GM21381 (cell line): ENCODE measurements around the gene DMD.
"Not testable (repeated sequence)": the region's sequence is repeated elsewhere in the genome, so short reads cannot be mapped to it uniquely, and the experiment has no call there.

Experiments
- ATAC-seq: cut with Tn5 transposase; IDR thresholded peaks from one replicate; pipeline ENCODE4 v1.9.1; 2021; ENCODE audit warnings: mild to moderate bottlenecking, moderate library complexity; ENCODE audit not compliant: unreplicated experiment

DMD gene

GRCh38 chrX:32087663-32088062 lies 1123.7 kb downstream of the DMD start:
- ATAC-seq: no peak

GRCh38 chrX:32084757-32085156 lies 1126.6 kb downstream of the DMD start:
- ATAC-seq: no peak

GRCh38 chrX:32048285-32048684 lies 1163.1 kb downstream of the DMD start:
- ATAC-seq: no peak

GRCh38 chrX:32045149-32045548 lies 1166.2 kb downstream of the DMD start:
- ATAC-seq: no peak

GRCh38 chrX:32041181-32041580 lies 1170.2 kb downstream of the DMD start:
- ATAC-seq: no peak

GRCh38 chrX:32026772-32027171 lies 1184.6 kb downstream of the DMD start:
- ATAC-seq: no peak

- ATAC-seq: no peak
These were observed 1187.3 kb downstream of the DMD start for GRCh38 chrX:32024072-32024471.

- no peak for ATAC-seq
These were observed 1195.2 kb downstream of the DMD start for GRCh38 chrX:32016195-32016594.

GRCh38 chrX:32010948-32011347 lies 1200.4 kb downstream of the DMD start:
- ATAC-seq: no peak

- ATAC-seq: no peak
These were observed 1201.1 kb downstream of the DMD start for GRCh38 chrX:32010212-32010611.

- no peak for ATAC-seq
These were observed 1217.7 kb downstream of the DMD start for GRCh38 chrX:31993637-31994036.

- no peak for ATAC-seq
These were observed 1222.4 kb downstream of the DMD start for GRCh38 chrX:31988975-31989374.

- no peak for ATAC-seq
These were observed 1229.7 kb downstream of the DMD start for GRCh38 chrX:31981546-31982062.

- ATAC-seq: no peak
These were observed 1241.6 kb downstream of the DMD start for GRCh38 chrX:31969714-31970113.

GRCh38 chrX:31962256-31962655 lies 1249.1 kb downstream of the DMD start:
- ATAC-seq: no peak

- ATAC-seq: no peak
These were observed 1276.4 kb downstream of the DMD start for GRCh38 chrX:31934842-31935370.

- no peak for ATAC-seq
These were observed 1277.3 kb downstream of the DMD start for GRCh38 chrX:31934015-31934414.

GRCh38 chrX:31932769-31933168 lies 1278.6 kb downstream of the DMD start:
- ATAC-seq: no peak

GRCh38 chrX:31932320-31932719 lies 1279.0 kb downstream of the DMD start:
- ATAC-seq: not testable (repeated sequence)

- no peak for ATAC-seq
These were observed 1280.1 kb downstream of the DMD start for GRCh38 chrX:31931225-31931624.

GRCh38 chrX:31929366-31929765 lies 1282.0 kb downstream of the DMD start:
- no peak for ATAC-seq

- ATAC-seq: no peak
These were observed 1290.1 kb downstream of the DMD start for GRCh38 chrX:31921236-31921635.

- ATAC-seq: no peak
These were observed 1301.3 kb downstream of the DMD start for GRCh38 chrX:31909850-31910572.
